D721Med (cell line): ENCODE data around the gene SRP68.

ENCODE experiments used
- DNase-seq: peaks from one replicate; pipeline ENCODE4 v3.0.0; 2011; ENCODE audit warnings: low spot score; ENCODE audit not compliant: insufficient read length
- FAIRE-seq: peaks from 2 replicates; lab custom pipeline; 2011; peaks lifted over from hg19 to GRCh38; lab: Jason Lieb, UNC
- CTCF ChIP-seq: IDR thresholded peaks from 2 replicates; pipeline ENCODE4 v1.5.1; 2012; ENCODE audit warnings: mild to moderate bottlenecking, control low read depth; ENCODE audit not compliant: insufficient read depth; ENCODE audit errors: missing control alignments

The SRP68 gene

DNA sequence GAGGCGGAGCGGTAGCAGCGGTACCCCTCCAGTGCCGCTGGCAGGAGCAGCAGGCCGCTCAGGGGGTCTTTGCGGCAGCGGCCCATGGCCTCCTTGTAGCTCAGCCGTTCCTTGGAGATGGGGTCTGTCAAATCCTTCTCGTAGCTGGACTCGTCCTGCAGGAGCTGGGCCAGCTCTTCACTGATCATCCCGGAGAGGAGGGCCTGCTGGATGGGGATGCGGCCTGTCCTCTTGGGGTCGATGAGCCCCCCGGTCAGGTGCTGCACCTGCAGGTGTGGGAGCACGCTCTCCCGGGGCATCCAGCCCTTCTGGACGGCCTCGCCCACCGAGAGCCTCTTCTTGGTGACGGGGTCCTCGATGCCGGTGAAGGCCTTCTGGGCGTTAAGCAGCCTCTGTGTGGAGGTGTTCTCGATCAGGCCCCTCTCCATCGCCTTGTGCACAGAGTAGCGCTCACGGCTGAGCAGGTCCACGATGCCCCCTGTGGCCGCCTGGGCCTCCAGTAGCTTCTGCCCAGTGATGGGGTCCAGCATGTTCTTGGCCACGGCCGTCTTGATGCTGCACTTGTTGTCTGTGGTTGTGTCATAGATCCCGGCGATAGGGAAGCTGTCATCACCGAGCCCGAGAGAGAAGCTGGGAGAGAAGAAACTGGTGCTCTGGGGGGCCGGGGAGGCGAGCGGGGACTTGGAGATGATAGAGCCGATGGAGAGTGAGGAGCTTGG is 65.0 kb downstream of the SRP68 start:
- DNase-seq (no peak), FAIRE-seq (no peak)
- no peak for TF ChIP-seq CTCF

DNA sequence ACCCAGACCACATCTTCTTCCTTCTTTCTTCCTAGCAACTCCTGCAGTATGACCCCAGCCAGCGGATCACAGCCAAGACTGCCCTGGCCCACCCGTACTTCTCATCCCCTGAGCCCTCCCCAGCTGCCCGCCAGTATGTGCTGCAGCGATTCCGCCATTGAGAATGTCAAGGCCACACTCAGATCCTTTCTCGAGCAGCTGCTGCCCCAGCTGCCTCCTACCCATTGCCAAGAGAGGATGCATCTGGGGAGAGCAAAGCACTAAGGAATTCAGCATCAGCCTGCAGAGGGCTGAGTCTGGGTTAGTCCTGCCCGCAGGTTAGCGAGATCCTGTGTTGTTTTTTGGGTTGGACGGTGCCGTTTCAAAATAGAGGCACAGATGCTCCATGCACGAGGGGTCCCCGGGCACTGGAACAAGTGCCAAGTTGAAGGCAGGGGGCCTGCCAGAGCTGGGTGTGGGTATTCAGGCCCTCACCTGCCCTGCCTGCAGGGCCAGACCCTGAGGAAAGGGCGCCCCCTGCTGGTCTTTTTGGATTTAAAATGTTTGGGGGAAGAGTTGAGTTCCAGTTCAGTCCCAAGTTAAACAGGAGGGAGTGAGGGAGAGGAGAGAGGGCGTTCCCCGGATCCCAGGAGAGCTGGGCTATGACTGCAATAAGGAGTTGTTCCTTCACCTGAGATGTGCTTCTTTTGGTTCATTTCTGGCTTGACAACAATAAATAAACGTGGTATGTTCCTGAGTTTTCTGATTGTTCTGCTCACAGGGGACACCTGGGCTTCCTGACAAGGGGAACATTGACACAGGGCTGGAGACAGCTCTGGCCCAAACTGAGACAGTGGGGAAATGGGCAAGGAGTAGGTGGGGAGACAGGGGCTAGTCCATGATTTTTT is 66.8 kb downstream of the SRP68 start:
- peak; percentile 83 for DNase-seq
- TF ChIP-seq CTCF: peak; percentile 89

GRCh38 chr17:76004750-76005262 is 67.5 kb downstream of the SRP68 start:
- FAIRE-seq (no peak), DNase-seq (no peak)
- no peak for TF ChIP-seq CTCF

More for the DNA sequence above, 66.8 kb downstream of the SRP68 start:
- no peak for FAIRE-seq

DNA sequence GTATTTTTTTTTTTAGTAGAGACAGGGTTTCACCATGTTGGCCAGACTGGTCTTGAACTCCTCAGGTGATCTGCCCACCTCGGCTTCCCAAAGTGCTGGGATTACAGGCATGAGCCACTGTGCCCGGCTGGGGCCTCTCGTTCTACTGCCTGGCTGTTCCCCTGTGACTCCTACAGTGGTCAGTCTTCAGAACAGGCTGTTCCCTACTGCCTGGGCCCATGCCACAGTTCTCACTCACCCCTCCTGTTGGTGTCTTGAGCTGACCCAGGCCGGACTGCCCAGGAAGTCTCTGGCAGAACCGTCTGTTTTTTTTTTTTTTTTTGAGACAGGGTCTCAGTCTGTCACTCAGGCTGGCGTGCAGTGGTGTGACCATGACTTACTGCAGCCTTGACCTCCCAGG is 68.4 kb downstream of the SRP68 start:
- FAIRE-seq: no peak
- TF ChIP-seq CTCF: no peak
- DNase-seq: no peak

GRCh38 chr17:76002100-76002499 is 70.2 kb downstream of the SRP68 start:
- DNase-seq (no peak), FAIRE-seq (no peak)
- TF ChIP-seq CTCF: no peak

DNA sequence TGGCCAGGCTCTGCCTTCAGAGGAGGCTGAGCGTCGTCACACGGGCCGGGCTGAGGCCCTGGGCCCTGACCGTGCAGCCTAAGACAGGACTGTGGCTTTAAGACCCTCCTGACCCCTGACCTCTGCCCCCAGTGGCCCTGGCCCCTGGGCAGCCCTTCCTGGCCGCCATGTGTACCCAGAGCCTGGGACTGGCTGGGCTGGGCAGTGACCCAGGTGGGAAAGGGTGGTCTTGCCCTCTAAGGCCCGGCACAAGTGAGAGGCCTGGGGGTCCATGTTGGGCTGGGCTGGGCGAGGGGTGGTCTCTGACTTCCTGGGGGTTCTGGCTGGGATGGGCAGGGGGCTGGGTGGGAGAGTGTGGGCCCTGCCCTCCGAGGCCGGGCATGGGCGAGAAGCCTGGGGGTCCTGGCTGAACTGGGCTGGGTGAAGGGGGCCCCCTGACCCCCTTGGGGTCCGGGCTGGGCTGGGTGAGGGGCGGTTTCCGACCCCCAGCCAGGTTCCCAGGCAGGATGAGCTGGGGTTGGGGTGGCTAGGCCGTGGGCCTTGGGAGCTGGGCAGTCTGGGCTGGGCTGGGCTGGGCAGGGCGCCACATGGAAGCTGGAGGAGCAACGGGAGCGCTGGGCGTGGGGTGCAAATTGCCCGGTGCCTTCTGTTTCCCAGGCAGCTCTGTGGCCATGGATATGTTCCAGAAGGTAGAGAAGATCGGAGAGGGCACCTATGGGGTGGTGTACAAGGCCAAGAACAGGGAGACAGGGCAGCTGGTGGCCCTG is 71.4 kb downstream of the SRP68 start, which contains the start of gene CDK3:
Gene CDK3 (plus strand): TSS at position 101 of the 767 bp plus-strand sequence. CDS start 571 bp downstream, at position 672.
- DNase-seq: no peak
- no peak for FAIRE-seq
- no peak for TF ChIP-seq CTCF
